NCI-H1436 (cell line): ENCODE data around the gene CIAO3.
A peak's percentile ranks its signal among the peaks of the same experiment; 100 is the strongest.

ENCODE experiments used
- DNase-seq: peaks from one replicate; lab custom pipeline; 2025; lab: John Stamatoyannopoulos, UW

Gene CIAO3

DNA sequence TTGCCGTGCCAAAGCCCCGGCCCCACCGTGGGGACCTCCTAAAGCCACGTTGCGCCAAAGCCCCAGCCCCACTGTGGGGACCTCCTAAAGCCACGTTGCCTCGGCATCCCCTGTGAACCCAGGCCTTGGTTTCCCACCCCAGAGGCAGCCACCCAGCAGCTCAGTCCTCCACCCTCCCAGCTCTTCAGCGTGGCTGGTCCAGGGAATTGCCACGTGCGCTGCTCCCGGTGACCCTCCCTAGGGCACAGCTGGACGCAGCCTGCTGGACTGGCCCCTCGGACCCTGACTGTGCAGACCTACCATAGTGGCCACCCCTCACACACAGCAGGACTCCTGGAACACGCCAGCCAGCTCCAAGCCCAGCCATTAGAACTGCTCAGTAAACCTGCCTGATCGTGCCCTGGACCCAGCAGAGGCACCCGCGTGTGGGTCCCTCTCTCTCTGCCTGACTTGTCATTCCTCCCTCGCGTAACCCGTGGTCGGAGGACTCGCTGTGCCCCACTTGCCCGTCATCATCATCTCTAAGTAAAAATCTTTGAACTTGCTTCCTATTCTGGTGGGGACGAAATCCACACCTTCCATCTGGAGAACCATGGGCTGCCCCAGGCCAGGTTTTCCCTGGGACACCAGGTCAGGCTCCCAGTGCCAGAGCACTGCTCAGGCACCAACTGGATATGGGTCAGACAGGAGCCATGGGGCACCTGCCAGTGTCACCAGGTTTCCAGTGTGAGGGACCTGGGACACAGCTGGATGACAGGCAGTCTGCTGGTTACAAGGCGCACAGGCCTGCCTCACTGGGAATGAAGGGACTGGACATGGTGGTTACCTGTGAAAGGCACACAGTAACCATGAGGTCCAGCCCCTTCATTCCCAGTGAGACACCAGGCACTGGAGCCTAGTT is 5.6 kb downstream of the CIAO3 start:
- DNase-seq = no peak

DNA sequence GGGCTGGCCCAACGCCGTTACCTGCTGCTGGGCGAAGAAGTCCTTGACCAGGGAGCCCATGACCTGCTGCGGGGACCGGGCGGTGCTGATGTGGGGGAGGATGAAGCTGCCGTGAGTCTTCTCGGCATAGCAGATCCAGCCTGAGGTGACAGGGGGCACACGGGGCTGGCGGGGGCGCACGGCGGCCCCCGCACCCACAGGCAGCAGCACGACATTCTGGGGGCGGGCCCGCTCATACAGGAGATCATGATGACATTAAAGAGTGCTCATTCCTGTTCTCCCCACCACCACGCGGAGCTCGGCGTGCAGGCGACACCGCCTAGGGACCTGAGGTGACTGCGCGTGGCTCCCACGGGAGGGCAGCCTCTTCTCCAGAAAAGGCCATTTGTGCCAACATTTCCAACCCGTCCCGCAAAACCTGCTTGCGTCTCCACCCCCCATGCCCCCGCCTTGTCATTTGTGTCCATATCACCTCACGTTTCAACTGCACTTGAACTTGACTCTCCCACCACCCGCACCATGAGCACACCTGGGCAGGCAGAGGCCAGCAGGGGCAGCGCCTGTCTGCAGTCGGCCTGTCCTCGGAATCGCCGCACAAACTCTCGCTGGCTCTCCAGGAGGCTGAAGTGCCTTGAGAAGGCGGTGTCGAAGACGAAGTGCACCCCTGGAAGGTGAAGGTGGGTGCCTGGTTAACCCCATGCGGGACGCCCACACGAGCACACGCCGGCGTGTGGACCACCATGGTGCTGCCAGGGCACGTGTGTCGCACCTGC is 6.4 kb downstream of the CIAO3 start:
- no peak for DNase-seq

DNA sequence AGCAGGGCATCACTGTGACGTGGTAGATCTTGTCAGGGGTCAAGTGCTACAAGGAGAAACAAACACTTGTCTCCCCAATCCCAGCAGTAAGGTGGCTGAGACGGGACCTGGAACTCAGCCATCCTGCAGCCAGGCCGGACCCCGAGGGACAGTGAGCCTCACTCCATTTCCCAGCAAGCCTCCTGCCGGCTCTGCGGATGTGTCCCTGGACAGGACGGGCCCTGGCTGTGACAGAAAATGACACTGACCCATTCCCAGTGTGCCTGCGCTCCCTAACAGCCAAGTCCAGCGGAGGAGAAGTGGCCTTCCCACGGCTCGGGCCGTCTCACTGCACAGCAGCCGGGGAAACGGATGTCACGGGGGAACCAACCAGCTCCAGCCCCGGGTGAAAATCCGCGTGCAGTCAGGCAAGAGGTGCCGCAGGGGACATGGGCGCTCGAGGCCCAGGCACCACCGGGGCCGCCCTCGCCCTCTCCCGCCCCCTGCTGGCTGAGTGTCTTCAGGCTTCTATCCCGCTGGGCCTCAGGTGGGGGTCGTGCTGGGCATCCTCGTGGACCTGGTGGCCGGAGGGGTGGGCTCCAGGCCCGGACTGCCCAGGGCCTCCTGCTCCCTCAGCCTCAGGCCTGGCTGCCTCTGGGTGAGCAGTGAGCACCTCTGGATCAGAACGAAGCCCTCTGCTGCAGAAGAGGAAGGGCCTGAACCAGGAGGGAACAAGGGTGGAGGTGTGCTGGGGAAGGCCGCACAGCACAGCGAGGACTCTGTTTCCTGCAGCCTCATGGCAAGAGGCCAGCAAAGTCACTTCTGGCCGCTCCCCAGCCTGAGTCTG is 7.2 kb downstream of the CIAO3 start:
- no peak for DNase-seq

DNA sequence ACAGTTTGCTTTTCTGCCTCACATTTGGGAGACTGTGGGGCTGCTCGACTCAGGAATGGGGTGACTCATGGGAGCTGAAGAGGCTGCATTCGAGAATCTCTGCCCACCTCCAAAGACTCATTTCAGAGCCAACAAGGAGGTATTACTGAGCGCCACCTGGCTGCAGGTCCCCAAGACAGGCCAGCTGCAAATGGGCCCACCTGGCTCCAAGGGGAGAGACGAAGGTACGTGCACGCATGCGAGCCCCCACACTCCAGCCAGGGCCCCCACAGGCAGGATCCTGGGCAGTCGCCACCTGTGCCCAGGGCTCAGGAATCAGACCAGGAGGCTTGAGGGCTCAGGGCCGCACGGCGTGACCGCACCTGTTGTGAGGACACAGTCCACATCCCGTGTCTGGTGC is 7.9 kb downstream of the CIAO3 start:
- DNase-seq = no peak

DNA sequence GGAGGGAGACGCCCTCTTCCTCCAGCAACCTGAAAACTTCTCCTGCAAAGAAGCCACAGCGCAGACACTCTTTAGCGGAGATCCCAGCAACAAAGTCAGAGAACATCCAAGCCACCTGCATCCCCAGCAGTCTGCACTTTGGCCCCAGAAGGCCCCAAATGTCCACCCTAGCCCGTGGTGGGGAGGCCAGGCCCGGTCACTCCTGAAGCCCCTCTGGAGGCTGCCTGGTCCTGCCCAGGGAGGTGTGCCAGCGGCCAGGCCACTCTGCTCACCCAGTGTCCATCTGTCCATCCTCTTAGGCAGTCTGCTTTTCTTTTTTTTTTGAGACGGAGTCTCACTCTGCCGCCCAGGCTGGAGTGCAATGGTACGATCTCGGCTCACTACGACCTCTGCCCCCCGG is 8.5 kb downstream of the CIAO3 start:
- no peak for DNase-seq

DNA sequence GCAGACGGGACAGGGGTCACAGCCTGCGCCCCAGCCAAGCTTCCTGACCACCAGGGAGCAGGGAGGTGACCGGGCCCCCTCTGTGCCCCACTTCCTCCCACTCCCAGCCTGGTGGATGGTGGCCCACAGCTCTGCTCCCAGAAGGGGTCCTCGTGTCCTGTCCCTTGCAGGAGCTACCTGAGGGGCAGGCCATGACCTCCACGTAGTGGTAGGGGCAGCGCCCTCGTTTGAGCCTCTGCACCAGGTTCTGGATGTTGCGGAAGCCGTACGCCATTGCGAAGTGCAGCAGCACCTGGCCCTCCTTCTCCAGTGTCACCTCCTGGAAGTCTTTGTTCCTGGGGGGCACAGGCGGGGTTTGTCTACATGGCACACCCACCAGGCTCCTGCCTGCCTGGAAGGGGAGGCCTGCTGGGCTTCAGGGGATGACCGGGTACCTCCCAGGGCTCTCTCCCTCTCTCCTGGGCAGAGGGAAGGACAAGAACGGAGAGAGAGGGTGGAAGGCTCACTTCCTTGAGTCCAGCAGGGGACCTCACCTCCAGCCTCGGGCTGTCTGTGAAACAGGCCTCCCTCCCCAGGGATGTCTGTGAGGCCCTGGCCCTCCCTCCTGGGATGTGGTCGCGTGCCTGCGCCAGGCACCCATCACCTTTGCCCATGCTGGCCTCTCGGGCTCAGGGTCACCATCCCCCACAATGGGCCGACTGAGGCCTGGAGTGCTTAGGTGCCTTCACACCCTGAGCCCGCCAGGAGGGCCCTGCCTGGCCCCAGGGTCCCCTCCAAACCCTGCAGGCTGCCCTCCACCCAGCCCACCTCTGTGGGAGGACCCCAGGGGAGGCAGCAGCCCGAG is 9.9 kb downstream of the CIAO3 start:
- DNase-seq = no peak

DNA sequence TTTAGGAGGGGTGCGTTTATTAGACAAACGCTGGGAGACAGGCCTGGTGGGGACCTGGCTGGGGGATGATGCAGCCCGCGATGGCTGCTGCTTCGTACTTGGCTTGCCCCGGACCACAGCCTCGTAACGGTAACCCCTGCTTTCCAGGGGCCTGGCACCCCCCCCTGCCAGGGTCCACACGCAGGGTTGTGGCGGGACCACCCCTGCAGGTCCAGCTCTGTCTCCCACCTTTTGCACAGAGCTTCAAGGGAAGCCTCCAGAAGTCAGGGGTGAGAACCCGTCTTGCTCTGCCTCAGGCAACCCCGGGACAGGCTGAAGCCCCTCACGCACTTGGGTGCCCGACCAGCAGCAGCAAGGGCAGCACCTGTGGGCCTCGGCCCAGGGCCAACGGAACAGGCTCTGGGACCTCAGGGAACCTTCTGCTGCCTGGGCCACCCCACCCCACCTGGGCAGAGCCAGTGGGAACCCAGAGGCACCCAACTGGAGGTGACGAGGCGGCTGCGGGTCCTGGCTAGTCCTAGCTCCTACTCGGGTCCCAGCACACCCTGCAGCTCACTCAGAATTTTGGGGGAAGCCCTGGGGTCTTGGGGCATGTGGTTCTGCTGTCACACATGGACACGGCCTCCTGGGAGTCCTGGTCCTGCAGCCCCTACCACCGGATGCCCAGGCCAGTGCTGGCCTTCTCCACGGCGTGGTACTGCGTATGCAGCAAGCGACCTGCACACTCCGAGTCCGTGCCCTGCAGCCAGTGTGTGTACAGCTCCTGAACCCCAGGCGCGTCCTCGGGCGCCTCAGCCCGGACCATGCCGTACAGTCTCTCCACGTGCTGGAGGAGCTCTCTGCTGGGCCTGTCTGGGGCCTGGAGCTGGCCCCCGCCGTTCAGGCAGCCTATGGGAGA is 10.8 kb downstream of the CIAO3 start:
- no peak for DNase-seq

DNA sequence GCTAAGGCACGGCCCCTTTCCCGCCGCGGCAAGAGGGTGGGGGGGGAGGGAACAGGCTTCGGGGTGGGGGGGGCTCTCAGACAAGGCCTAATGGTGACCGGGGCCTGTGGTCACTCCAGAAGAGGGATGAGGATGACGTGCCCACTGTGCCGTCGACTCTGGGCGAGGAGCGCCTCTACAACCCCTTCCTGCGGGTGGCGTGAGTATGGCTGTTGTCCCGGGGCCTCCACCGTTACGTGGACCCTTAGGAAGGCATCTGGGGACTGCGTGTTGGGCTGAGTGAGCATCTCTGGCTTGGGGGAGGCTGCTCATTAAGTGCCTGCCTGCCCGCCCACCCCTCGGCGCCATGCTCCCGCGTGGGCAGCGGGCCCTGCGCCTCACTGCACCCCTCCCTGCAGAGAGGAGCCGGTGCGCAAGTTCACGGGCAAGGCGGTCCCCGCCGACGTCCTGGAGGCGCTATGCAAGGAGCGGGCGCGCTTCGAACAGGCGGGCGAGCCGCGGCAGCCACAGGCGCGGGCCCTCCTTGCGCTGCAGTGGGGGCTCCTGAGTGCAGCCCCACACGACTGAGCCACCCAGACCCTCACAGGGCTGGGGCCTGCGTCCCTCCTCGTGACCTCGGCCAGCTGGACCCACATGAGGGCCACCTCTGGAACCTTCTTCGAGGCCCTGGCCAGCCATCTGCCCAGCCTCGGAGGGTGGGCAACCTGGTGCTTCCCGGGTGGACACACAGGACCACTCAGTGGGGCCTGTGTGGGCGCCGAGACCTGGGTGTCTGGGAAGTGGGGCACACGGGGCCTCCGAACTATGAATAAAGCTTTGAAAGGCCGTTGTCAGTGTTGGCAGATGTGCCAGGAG is 11.7 kb downstream of the CIAO3 start:
- no peak for DNase-seq

DNA sequence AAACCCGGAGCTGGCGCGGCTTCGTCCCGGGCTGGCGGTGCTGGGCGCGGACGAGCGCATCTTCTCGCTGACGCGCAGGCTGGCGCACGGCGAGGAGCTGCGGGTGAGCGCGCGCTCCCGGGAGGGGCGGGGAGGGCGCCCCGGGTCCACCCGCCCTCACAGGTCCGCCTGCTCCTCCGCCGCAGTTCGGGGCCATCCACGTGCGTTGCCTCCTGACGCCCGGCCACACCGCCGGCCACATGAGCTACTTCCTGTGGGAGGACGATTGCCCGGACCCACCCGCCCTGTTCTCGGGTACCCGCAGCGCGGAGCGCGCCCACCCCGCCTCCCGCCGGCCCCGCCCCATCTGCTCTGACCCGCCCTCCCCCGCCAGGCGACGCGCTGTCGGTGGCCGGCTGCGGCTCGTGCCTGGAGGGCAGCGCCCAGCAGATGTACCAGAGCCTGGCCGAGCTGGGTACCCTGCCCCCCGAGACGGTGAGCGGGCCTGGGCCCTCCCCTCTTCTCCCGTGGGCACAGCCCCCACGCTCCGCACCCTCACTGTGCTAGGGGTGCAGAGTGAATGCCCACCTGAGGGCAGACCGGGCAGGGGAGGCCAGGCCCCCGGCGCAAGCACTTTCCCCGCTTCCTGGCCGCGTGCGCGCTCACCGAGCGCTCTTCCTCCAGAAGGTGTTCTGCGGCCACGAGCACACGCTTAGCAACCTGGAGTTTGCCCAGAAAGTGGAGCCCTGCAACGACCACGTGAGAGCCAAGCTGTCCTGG is 12.5 kb downstream of the CIAO3 start:
- DNase-seq = peak; percentile 33

DNA sequence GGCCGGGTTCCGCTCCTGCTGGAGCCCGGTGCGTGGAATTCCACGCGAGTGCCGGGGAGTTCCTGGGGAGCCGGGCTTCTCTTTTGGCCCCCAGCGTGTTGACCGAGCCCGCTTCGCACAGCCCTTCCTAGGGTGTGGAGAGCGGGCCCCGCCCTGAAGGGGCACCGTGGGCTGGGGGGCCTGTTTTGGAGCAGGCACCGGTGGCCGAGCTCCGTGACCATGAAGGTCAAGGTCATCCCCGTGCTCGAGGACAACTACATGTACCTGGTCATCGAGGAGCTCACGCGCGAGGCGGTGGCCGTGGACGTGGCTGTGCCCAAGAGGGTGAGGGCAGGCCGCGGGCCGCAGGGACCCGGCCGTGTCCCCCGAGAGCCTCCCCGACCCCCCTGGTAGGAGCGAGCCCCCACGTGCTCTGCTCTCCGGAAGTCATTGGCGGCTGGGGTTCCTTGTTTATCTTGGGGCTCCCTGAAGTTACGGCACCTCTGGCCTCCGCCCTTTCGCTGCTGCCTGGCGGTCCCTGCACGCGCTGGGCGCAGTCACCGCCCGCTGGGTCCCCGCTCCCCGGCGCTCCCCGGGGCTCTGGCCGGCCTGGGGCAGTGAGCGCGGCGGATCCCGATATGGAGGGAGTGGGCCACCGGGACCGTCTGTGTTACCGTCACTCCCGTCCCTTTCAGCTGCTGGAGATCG is 13.4 kb downstream of the CIAO3 start:
- no peak for DNase-seq

DNA sequence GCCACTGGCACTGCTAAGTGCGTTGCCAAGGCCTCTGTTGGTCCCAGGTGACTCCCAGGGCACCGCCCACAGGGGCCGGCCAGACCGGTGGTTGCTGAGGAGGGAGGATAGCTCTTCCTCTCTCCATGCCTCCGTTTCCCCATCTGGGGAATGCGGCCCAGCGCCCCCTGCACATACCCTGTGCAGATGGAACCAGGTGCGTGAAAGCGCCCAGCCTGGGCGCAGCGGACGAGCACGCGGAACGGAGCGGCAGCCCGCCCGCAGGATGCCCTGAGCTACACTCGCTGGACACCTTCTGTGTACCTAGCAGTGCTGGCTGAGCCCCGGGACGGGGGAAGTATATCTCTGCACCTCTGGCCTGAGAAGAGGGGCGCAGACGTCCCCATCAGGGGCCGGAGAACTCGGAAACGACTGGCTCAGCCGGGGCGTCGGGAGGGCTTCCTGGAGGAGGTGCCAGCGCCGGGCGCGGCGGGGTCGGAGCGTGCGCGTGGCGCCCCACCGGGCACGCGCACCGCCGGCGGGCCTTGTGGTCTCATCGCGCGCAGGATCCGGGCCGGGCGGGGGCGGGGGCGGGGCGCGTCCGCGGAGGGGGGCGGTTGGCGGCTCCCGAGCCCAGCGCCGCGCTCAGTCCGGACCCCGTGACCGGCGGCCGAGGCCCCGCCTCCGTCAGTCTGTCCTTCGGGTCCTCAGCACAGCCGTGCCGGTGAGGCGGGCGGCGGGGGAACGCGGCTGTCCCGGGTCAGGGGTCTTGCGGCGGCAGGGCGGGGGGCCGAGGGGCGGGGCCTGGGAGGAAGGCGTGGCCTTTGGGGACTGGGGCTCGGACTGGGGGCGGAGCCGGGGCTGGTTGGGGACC is 14.1 kb downstream of the CIAO3 start, which contains the start of the genes CCDC78 and HAGHL:
Gene CCDC78, minus strand, starts transcription at position 6 of the 853 bp plus-strand sequence. CDS start 76 bp downstream, outside the sequence.
Gene HAGHL, plus strand, starts transcription at position 669 of the 853 bp plus-strand sequence. CDS start 404 bp downstream, outside the sequence.
- peak; percentile 12 for DNase-seq

DNA sequence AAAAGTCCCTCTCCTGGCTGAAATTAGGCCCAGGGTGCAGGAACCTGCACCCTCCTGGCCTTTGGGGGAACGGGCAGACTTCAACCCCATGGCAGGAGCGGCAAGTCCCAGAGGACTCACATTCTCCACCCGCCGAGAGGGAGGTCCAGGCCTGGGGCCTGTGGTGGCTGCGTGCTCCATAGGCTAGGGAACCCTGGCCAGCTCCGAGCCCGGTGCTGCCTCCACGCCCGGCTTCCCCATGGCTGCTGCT is 14.7 kb downstream of the CIAO3 start:
- DNase-seq = peak; percentile 17

DNA sequence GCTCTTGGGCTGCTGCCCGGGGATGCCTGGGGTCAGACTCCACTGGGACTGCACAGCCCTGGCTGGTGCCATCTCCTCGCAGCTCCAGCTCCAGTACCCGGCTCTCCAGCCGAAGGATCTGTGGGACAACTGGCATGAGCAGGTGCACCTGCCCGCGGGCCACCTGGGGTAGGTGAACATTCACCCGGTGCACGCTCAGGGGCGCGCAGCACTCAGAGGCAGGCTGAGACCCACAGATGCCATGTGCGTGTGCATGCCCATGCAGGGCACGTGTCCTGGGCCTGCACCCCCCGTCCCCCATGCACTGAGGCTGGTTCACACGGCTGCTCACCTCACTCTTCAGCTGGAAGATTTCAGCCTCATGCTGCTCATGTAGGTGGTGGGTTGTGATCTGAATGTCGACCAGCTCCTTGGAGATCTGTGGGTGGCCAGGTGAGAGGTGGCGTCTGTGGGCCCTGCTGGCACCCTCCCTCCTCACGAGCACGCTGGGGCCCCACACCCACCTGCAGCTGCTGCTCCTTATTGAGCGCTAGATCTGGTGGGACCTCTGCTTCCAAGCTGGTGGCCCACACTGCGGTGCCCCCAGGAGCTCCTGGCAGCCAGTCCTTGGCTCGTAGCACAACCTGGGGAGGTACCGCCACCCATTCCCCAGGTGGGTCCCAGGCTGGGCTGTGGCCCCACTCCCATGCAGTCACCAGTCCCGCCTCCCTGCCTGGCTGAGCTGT is 15.2 kb downstream of the CIAO3 start:
- DNase-seq = no peak

DNA sequence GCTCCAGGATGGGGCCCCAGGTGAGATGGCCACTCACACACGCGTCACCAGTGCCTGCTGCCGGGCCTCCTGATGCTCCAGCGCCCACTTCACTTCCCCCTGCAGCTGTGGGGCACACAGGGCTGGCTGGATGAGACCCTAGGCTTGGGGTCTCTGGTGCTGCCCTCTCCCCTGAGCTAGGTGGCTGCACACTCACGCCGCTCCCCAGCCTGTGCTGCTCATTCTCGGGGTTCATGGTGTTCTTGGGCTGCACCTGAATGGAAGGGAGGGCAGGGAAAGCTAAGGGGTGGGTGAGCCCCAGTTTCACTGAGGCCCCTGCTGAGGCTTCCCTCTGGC is 15.8 kb downstream of the CIAO3 start:
- DNase-seq = no peak

DNA sequence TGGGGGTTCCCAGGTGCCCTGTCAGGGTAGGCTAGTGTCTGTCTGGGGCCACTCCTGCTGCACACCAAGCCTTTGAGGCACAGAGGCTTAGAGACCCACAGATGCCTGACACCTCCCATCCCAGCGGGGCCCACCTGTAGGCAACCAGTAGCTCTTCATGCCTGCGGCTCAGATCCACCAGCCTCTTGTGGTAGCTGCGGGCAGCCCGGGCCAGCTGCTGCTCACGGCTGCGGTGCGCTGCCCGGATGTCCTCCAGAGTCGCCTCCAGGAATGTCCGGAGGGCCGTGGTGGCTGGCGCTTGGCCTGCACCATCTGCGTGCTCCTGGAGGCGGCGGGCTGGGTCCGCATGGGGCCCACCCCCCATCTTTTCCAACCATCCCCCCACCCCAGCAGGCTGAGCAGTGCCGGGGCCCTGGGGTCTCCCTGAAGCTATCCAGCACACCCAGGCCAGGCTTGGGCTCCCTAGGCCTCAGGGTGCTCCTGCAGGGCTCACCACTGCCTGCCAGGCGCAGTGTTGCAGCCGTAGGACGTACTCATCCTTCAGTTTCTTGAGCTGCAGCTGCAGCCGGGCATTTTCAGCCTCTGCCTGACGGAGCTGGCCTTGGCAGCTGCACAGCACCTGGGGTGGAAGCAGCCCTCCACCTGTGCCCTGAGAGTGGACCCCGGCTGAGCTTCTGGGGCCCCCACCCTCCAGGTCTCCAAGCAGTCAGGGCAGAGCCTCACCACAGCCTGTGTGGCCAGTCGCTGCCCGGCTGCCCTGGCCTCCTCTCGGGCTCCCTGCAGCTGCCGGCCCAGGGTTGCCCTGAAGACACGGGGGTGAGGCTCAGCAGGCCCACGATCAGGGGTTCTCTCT is 16.4 kb downstream of the CIAO3 start:
- no peak for DNase-seq

DNA sequence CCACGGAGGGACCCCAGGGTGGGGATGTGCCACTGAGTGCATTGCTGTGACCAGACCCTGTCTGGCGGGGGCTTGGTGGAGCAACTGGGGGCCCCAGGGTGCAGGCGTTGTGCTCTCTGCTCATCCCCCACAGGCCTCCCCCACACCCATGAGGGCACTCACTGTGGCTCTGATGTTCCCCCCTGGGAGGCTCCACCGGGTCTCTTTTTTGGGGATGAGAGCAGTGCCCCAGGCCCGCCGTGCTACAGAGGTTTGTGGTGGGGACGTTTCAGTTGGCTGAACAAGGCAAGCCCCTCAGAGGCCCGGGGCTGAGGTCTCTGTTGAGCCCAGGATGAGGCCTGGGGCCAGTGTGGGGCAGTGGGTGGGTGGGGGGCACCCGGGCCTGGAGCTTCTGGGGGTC is 17.1 kb downstream of the CIAO3 start:
- no peak for DNase-seq
